GM18951 (cell line): Measurements from ENCODE around the gene PTPRH.

Experiments
- POLR2A ChIP-seq: IDR thresholded peaks from 4 replicates; pipeline ENCODE4 v1.6.1; 2011; ENCODE audit warnings: mild to moderate bottlenecking; ENCODE audit not compliant: insufficient read length, insufficient read depth; ENCODE audit errors: extremely low read depth
- in situ Hi-C: fragments of 300-500 bp; cut with MboI; formaldehyde crosslinking; loops from one replicate; pipeline ENCODE4 v1.12.0; 2022; ENCODE audit warnings: low sequenced_read_pairs, mixed read lengths, inconsistent platforms; ENCODE audit not compliant: unreplicated experiment

PTPRH gene

DNA sequence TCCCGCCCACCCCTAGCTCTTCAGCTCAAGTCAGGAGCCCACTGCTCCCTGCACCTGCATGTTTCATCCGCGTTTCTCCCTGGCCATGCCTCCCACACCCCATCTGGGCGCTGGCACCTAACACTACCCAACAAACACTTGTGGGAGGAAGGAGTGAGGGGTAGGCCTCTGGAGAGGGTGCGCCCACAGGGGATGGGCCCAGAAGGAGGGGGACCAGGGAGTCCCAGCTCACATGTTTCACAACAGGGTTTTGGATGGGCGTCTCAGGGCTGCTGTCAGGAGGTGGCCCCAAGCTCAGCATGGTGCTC lies 31.4 kb upstream of the PTPRH start:
- in situ Hi-C loops = no loop called here
- TF ChIP-seq POLR2A = no peak

GRCh38 chr19:55239004-55239403 lies 29.7 kb upstream of the PTPRH start:
- in situ Hi-C loops = no loop called here
- no peak for TF ChIP-seq POLR2A

- TF ChIP-seq POLR2A = no peak
- in situ Hi-C loops = no loop called here
Observed at GRCh38 chr19:55238030-55238429, 28.7 kb upstream of the PTPRH start.

DNA sequence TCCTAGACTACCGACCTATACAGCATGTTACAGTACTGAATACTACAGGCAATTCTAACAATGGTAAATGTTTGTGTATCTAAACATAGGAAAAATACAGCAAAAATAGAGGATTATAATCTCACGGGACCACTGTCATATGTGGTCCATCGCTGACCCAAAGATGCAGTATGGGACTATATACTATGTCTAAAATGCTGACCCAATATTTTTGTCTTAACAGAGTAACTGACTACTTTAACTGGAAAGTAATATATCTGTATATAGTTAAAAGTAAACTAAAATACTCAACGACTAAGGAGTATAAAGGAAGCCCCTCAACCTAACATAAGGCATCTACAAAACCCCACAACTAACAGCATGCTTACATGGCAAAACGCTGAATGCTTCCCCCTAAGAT lies 23.7 kb upstream of the PTPRH start:
- no peak for TF ChIP-seq POLR2A

DNA sequence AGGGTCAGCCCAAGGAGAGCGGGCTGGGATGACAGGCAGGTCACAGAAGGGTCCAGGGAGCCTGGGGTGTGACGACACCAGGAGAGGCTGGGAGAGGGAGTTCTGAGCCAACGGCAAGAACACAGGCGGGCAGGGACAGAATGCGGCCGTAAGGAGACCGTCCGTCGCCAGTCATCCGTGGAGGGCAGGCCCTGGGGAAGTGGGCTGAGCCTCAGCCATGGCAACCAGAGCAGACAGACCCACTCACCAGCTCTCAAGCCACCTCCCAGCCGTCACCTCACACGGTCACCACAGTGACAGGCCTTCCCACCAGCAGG lies 22.9 kb upstream of the PTPRH start:
- in situ Hi-C loops = no loop called here
- no peak for TF ChIP-seq POLR2A

More for the DNA sequence above, 23.7 kb upstream of the PTPRH start:
- in situ Hi-C loops = no loop called here

GRCh38 chr19:55231391-55232285 lies 22.3 kb upstream of the PTPRH start:
- in situ Hi-C loops = no loop called here
- no peak for TF ChIP-seq POLR2A

GRCh38 chr19:55230780-55231179 lies 21.5 kb upstream of the PTPRH start:
- no peak for TF ChIP-seq POLR2A
- in situ Hi-C loops = no loop called here

DNA sequence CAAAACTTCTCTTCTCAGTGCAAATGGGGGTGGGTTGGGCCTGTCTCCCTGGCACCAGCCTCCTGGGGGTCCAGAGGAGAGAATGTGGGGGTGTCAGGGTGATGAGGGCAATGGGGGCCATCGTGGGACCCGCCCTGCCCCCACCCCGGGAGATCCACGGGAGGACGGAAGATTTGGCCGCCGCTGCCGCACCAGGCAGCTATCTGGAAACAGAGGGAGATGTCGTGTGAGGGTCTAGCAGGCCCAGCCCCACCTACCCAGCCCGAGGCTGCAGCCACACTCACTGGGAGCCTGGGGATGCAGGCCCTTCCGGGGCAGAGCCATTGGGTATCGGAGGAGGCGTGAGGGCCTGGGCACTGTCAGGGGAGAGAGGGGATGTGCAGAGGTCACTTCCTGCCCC lies 21.0 kb upstream of the PTPRH start:
- no peak for TF ChIP-seq POLR2A
- in situ Hi-C loops = no loop called here

GRCh38 chr19:55229789-55230182 lies 20.5 kb upstream of the PTPRH start:
- no peak for TF ChIP-seq POLR2A
- in situ Hi-C loops = no loop called here

DNA sequence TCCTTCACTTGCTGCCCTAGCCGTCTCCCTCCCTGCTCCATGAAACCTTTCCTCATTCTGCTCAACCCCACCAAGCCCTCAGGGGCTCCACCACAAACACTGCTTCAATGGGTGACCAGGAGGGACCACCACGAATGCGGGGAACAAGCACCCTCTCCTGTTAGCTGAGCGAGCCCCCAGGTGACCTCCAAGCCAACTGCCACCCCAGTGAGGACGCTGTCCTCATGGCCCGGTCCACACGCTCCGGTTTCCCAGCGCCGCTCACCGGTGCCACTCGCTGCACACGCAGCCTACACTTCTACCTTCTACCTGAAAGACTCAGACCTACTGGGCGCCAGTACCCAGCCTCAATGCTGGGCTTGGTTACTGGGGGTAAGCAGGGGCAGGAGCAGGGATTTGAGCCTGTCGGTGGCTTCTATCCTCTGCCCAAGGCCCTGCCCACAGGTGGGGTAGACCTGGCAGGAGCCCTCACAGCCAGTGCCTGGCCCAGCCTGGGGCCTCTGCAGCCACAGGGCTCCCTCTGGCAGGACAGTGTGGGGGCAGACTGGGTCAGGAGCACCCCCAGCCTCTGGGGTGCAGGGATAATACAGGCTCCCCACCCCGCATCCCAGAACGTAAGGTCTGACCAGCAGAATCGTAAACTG lies 20.0 kb upstream of the PTPRH start:
- in situ Hi-C loops = no loop called here
- TF ChIP-seq POLR2A = no peak

DNA sequence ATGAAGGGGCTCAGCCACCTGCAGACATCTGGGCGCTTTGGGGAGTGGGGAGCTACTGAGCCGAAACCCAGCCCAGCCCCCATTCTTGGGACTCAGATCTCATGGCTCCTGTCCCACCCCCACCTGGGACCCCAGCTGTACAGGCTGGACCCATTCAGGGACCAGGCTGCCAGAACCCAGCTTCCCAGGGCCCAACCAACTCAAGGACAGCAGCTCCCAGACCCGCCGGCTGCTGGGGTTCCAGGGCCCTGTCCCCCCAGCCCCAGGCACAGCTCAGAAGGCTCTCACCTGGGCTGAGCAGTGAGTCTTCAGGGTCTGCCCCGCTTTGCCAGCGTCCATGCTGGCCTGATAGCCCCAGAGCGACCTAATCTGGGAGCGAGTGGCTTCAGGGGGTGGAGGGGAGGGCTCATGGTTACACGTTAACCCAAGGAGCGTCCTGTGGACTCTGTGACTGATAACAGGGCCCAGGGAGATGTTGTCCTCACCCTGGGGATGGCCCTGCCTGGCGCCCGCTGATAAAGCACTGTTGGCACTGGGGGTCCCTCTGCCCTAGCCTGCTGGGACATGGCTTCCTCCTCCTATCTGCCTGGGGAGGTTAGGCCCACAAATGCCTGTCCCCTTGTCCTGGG lies 19.2 kb upstream of the PTPRH start, which contains the start of gene TMEM86B:
Gene TMEM86B, minus strand, starts transcription at position 361 of the 629 bp plus-strand sequence. Its CDS starts 22 bp downstream, at position 339.
- in situ Hi-C loops = no loop called here
- TF ChIP-seq POLR2A = no peak

DNA sequence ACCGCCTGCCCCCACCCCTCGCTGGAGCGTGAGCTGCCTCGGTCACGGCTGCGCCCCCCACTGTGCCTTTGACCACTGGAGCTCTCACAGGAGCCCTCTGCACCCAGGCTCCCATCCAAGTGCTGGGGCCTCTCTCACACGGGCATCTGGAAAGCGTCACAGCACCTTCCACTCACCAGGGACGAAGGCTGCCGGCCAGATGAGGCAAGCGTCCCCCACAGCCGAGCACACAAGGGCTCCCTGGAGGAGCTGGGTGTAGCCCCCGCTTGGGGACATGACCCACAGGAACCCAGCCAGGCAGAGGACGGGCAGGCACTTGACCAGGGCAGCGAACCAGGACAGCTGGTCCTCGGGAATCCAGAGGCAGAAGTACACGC lies 18.7 kb upstream of the PTPRH start:
- in situ Hi-C loops = no loop called here
- no peak for TF ChIP-seq POLR2A

DNA sequence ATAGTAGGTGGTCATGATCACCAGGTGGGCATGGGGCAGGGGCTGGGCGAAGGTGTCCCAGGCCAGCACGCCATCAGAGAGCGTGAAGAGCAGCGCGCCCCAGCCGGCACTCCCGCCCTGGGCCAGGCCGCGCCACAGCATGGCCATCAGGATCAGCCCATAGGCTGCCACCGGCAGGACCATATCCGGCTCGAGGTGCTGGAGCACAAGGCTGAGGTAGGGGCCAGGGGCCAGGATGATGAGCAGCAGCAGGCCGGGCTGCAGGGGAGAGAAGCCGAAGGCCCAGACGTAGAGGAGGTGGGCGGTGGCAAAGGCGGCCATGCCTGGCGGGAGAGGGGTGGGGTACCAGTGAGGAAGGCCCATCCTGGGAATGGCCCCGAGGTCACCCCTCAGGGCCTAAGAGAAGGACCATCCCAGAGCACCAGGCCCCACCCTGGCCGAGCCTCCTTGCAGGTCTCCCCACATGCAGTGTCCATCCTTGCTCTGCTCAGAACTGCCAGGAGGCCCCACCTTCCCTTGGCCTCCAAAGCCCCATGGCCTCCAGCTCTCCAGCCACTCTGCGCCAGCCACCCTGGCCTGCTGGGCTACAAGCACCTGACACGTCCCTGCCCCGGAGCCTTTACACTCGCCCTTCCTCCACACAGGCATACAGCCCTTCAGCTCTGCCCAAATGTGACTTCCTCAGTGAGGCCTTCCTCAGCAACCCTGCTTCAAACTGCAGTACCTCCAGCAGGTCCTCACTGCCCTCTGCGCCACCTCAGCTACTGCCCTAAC lies 18.1 kb upstream of the PTPRH start:
- in situ Hi-C loops = no loop called here

More for the DNA sequence above, 18.1 kb upstream of the PTPRH start:
- TF ChIP-seq POLR2A = no peak
